Cerebellar cortex (tissue), 1 donor: Measurements from ENCODE around the gene NFX1.
"Not testable (repeated sequence)": the region's sequence is repeated elsewhere in the genome, so short reads cannot be mapped to it uniquely, and the experiment has no call there.

Experiments used
- DNase-seq: peaks from one replicate; pipeline ENCODE4 v3.0.0-alpha.2; 2015; ENCODE audit warnings: low spot score

Gene NFX1

DNA sequence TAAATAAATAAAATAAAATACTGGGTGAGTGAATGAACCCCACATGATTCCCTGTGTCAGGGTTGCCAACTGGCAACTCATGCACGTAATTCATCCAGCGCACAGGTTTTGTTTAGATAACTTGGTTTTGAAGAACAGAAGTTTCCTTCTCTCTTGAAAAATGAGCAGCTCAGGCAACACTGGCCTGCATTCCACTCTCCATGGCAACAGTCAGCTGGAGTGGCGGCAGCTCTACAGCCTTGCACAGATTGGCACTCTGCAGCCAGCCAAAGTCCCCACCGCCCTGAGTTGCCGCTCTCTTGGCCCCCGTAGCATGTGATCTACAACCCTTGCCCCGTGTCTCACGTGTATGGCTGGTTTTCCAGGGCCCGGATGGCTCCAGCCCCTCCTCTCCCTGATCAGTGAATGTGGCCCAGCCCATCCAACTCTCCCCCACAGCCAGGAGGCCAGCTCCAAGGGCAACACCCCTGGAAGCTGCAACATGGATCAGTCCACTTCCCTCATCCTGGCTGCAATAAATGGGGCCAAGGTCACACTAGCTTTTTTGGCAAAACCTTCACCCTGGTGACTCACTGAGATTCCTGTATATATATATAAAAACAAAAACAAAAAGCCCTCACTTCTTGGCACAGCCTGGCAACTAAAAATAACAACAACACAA, 100.9 kb downstream of the NFX1 start:
- peak; percentile 80 for DNase-seq

DNA sequence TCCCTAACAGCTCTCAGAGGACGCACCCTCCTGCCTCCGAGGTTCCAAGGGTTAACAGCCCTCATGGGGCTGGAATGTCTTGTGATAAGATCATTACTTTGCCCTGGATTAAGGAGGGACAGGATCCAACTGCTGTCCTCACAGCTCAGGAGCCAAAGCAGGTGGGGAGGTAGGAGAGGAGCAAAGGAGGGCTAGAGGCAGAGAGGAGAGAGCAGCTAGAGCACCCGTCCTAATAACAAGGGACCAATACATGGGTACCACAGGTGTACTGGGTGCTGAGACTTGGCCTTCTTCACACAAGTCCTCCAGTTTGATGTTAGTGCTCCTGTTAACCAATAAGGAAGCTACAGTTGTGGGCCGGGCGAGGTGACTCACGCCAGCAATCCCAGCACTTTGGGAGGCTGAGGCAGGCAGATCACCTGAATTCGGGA, 102.3 kb downstream of the NFX1 start:
- not testable (repeated sequence) for DNase-seq

DNA sequence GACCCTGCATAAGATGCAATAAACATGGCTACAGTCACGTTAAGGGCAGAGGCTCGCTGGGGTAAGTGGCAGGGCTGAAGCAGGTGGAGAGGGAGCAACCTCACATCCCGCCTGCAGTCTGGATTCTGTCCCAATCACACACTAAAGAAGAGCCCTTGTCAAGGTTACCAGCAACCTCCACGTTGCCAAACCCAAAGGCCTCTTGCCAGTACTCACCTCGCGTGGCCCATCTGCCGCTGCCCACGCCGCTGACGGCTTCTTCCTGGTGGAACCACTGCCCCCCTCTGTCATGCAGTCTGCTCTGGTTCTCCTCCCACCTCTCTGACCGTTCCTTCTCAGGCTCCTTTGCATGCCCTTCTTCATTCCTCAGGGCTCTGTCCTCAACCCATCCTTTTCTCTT, 103.3 kb downstream of the NFX1 start:
- DNase-seq: peak; percentile 87

DNA sequence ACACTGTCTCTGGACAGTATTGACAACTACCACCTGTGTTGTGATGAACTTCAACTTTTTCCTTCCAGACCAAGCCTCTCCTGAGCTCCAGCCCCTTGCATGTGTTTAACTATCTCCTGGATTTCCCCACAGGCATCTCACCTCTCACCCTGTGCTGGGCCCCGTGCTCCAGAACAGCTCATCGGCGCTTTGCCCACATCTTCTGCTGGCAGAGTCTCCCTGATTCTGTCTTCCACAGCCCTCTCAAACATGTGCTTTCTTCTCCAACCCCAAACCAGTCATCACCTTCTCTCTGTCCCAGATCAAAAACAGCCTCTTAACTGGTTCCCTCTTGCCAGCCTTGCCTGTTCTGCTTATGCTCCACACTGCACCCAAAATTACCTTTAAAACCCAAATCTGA, 103.7 kb downstream of the NFX1 start:
- DNase-seq: not testable (repeated sequence)

DNA sequence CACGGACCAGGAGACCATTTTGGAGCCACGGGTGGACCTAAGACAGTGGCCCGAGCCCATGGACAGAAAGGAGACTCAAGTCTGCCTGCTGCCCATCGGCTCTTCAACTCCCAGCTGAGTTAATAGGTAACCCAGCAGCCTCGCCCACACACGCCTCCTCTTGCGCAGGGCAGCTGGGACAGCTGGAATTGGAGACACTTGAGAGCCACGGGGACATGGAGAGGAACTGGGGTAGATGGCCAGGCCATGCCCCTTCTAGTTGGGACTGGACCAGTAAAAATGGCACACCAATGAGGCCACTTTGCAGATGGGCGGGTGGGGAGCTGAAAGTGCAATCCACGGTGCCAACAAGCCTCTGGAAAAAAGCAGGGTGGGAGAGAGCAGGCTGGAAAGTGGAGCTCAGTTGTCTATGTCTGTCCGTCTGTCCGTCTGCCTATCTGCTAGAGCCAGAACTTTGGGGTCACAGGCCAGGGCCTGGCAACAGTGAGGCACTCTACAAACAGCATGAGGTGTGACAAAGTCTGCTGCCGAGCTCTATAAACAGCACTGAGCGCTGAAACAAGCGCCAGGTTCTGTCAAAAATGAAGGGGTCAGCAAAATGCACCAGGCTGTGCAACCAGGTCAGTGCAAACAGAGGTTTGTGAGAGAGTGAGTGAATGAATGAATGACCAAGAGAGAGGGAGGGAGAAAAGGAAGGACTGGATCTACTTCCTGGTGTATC, 105.0 kb downstream of the NFX1 start:
- DNase-seq: not testable (repeated sequence)

DNA sequence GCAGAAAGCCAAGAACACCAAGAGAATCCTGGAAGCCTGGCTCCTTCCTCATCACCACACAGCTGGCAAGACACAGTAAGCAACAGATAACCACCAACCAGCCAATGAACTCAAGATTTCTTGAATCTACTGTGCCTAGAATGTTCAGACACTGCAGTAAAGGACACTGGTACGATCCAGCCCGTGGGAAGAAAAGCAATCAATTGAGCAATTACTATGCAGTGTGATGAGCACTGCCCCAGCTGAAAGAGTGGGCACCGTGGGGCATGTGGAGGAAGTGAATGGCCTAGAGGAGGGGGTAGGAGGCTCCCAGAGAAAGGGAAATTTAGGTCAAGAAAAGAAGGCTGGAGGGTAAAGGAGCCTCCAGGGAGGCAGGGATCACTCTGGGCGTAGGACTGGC, 107.5 kb downstream of the NFX1 start:
- not testable (repeated sequence) for DNase-seq

DNA sequence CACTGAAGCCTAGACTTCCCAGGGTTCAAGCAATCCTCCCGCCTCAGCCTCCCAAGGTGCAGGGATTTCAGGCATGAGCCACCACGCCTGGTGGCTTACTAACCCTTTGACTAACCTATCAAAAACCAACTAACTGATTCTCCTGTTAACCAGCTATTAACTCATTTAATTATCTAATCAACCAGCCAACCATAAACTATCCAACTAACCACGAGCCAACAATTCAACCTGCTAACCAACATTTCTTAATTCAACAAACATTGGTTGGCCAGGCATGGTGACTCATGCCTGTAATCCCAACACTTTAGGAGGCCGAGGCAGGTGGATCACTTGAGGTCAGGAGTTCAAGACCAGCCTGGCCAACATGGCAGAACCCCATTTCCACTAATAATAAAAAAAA, 108.7 kb downstream of the NFX1 start:
- DNase-seq: not testable (repeated sequence)

DNA sequence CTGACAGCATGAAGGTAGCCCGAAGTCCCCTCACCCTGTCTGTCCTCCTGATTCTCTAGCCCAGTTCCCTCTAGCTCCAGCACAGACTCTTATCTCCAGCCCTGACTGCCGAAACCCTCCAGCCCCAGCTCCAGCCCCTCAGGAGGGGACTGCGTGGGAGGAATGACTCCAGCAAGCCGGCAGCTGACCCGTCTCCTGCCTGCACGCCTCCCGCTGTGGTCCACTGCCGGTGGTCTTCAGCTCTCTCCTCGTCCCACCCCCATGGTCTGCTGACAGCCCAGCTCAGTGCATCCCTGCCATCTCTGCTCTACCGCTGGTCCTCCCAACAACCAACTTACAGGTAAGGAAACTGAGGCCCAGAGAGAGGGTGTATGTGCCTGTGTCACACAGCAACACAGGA, 111.5 kb downstream of the NFX1 start:
- not testable (repeated sequence) for DNase-seq

DNA sequence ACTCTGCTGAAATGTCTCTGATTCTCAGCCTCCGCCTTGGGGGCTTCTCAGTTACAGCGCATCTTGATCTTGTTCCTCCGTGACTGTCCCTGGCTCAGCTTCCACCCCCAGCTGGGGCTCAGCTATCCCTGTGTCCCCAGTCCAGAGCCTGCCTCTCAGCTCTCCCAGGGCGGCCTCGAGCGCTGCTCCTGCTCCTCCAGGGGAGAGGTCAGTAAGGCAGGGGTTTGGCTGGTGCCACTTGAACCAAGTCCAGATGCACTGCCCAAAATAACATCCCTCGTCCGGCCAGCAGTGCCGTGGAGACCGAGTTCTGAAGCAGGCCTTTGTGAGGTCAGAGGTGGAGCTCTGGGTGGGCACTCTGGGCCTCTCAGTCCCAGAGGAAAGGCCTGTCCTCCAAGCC, 112.1 kb downstream of the NFX1 start, which contains the start of gene AQP7:
Gene AQP7, minus strand, starts transcription at position 198 of the 400 bp plus-strand sequence. CDS start 1,306 bp downstream, outside the sequence.
- not testable (repeated sequence) for DNase-seq

DNA sequence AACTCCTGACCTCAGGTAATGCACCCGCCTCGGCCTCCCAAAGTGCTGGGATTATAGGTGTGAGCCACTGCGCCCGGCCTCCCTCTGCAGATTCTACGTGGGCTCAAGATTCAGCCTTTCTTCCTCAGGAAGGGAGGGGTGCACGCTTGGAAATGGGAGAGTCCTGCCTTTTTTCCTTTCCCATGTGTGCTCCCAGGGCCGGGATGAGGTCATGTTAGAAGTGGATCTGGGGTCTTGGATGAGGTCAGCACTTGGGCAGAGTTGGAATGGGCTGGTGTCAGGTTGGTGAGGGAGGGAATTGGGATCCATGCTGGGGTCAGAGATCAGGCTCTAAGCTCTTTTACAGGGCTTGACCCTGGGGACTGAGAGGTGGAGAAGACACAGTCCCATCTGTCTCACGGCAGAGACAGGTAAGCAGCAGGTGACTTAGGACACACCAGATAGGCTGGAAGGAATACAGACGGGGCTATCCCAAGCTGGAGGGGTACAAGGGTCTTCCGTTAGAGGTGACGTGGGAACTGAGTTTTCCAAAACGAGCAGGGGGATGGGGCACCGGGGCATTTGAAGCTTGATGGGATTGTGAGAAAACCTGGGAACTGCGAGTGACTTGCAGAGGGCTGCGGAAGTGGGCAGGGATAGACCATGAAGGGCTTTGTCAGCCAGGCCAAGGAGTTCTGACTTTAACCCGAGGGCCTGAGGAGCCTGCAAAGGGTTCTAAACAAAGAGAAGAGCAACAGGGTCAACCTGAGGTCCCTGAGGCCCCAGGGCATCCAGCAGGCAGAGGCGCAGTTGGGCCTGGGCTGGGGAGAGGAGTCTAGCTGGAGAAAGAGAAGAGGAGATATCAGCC, 113.8 kb downstream of the NFX1 start:
- no peak for DNase-seq

DNA sequence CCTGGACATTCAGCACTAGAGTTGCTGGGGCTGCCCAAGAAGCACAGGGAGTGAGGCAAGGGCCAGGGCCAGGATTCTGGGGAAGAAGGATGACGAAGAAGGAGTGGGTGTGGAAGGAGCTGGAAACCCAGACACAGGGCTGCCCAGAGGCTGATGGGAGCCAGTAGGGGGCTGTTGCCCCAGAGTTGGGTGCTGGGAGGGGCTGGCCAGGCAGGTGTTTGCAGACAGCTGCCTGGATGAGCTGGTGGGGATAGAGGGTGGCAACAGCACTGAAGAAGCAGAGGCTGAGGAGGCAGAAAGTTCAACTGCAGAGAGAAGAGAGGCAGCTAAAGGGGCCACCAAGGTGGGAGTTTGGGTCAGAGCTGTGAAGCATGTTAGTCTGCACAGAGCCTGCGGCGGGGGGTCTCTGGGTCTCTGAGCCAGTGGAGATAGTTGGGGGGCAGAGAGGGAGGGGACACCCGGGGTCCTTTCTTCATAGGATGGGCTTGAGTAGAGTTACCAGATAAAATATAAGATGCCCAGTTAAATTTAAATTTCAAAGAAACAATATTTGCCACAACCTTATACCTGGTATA, 114.6 kb downstream of the NFX1 start:
- DNase-seq: no peak

DNA sequence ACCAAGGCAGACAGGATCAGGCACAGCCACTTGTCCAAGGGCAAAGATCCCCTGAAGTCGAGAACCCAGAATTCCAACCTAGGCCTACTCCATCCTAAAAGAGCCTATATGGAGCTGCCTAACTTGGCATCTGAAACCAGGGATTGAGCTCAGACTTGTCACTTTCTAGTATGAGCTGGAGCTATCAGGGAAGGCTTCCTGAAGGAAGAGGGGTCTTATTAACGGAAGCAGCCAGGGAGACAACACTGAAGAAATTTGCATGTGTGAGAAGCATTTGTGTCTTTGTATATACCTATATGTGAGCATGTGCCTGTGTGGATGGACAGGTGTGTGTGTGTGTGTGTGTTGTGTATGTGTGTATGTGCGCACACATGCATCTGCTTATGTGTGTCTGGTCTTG, 116.7 kb downstream of the NFX1 start:
- DNase-seq: no peak

DNA sequence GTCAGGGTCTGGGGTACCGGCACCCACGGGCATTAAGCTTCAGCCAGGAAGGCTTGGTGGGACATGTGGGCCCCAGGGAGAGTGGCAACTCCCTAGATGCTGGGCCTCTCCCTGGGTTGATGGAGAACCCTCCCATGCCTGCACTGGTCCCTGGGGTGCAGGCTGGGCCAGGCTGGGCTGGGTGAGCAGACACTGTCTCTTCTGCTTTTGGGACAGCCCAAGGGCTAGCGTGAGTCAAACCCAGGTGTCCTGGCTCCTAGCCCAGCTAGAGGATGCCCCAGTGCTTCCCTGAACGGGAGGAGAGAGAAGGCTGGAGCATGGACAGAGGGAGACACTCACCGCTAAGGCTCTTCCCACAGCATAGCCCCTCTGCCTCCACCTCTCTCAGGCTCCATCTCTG, 117.8 kb downstream of the NFX1 start:
- DNase-seq: no peak

DNA sequence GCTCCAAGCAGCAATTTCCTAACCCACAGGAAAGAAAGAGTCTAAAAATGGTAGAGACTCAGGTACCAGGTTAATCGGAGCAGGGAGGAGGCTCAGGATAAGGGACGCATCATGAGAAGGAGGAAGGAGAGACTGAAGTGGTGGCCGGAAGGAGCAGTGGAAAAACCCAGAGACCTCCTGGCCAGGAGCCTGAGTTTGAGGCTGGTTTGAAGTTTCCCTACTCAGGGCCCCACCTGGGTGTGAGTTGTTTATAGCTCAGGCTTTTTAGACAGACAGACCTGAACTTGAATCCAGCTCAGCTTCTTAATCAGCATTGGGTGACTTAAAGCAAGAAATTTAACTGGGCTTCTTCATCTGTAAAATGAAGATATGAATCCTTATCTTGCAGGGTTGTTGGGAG, 124.0 kb downstream of the NFX1 start:
- DNase-seq: no peak

DNA sequence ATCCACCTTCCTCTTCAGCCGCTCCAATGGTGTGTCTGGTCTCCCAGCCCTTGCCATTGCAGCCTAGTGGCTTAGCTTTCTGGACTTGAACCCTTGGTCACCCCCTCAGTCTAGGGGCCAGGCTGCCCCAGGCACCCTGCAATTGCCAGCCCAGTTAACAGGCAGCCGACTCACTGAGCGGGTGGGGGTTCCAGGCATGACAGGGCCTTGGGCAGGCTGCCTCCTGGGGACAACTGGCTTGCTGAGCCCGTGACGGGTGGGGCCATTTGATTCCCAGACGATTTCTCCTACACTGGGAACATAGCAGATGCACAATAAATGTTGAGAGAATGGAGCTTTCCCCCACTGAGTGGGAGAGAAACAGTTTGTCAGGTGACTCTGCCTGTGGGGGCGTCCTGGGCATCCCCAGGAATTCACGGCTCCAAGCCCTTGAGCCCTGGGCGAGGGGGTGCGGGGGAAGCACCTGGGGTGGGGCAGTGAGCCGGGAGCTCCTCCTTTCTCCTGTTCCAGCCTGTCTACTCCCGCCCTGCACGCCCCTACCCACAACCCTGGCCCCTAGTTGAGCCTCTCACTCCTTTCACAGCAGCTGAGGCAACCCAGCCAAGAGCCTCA, 124.7 kb downstream of the NFX1 start:
- DNase-seq: no peak

DNA sequence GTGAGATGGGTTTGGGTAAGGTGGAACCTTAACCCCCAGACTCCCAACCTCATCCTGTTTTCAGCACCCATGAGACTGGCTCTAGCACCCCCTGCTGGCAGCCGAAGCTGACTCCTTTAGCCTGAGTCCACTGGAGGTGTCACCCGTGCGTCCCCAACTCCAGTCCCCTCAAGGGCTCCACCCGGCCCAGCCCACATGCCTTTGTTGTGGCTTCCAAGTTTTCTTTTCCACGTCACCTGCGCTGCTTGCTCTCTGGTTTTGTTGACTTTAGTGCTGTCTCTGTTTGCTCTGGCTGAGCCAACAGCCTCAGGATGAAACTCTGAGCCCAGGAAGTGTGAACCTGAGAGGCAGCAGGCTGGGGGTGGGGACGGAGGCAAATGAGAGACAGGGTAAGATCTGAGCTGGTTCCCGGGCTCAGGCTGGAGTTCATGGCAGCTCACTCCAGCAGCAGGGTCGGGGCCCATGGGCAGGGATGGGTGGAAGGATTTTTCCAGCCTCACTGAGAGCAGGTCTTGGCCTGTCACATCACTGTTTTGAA, 125.3 kb downstream of the NFX1 start:
- DNase-seq: peak; percentile 58

DNA sequence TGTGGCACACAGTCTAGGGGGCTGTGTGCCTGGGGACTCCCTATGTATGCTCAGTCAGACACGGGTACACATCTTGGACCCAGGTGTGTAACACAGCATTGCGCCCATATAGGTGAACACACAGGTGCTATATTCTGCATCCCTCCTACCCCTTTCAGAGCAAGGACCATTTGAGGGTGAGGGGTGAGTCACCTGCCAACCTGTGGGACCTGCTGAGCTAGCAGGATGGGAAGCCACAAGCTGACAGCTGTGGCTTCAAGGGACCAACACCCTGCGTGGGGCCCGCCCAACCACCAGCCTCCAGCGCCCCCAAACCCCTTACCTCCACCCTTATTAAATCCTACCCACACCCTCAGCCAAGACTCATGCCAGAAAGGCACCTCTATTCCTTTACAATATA, 126.7 kb downstream of the NFX1 start:
- no peak for DNase-seq

DNA sequence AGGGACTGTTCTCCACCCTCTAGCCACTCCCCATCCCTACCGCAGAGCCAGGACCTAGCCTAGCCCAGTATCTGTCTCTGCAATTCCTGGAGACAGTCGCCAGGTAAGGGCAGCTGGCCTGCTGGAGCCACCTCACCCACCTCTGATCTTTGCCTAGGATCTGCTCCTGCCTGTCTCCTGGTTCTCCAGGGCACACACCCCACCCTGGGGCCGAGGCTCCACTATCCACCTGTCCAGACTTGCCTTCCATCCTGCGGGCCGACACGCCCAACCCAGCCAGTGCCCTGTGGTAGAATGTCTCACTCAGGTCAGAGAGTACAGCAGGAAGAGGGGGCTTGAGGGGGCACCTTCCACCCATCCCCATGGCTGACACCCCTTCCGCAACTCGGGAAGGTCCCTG, 127.8 kb downstream of the NFX1 start:
- DNase-seq: no peak

DNA sequence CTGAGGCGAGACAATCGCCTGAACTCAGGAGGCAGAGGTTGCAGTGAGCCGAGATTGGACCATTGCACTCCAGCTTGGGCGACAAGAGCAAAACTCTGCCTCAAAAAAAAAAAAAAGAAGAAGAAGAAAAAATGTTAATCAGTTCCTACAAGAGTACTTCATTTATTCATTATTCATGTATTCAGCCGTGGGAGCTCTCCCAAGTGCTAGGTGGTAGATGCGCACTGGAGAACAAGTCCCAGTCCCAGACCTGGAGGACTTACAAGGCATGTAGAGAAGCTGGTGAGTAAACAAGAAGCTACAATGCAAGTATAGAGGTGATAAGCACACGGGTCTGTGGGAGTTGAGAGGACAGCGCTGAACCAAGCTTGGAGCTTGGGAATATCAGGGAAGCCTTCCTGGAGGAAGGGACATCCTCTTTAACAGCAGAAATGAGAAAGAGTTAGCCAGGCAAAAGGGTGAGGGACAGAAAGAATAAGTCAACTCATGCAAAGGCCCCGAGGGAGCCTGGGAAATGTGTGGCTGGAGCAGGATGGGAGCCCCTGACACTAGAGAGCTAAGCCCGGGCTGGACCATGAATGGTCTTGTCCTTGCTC, 129.5 kb downstream of the NFX1 start:
- no peak for DNase-seq
